Measurements from ENCODE around the gene THRB. TPM values are rescaled to one million over a fixed set of nuclear protein-coding genes. Genes with fewer than 3 reads are reported as not detected.
"Not testable (repeated sequence)": the region's sequence is repeated elsewhere in the genome, so short reads cannot be mapped to it uniquely, and the experiment has no call there.

The THRB gene
- polyA plus RNA-seq, 1 of the 3 experiments (the other 2 are of a cell fraction) = 0.02 TPM

DNA sequence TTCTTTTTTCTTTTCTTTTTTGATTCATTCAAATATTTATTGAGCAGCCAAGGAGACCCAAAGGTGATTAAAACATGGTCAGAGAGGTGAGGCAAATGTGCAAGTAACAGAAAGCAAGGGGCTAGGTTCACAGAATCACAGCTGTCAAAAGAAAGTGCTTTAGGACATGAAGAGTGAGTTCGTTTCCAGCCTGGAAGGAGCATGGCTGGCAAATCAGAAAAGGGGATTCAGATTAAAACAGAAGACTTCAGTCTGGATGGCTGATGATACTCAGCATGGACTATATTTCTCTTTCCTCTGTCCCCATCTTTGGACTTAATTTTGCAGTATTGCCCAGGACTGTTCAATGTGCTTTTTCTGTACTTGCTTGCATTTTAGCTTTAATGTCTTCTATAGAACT, 398.4 kb downstream of the THRB start:
- TF ChIP-seq JUND (IDR thresholded peaks at IDR 0.05) (no peak), NRF1 (IDR thresholded peaks at IDR 0.05; ENCODE audit: low read depth, low read length) (no peak), SMC3 (IDR thresholded peaks at IDR 0.05; ENCODE audit: low read depth, low read length) (no peak), GATA2 (CRISPR knock-in tag; IDR thresholded peaks at IDR 0.05) (no peak), SIN3A (IDR thresholded peaks at IDR 0.05; ENCODE audit: borderline replicate concordance, low read depth, low read length) (no peak), YY1 (IDR thresholded peaks at IDR 0.05; ENCODE audit: low read depth) (no peak)
- TF ChIP-seq, protein P1, sequence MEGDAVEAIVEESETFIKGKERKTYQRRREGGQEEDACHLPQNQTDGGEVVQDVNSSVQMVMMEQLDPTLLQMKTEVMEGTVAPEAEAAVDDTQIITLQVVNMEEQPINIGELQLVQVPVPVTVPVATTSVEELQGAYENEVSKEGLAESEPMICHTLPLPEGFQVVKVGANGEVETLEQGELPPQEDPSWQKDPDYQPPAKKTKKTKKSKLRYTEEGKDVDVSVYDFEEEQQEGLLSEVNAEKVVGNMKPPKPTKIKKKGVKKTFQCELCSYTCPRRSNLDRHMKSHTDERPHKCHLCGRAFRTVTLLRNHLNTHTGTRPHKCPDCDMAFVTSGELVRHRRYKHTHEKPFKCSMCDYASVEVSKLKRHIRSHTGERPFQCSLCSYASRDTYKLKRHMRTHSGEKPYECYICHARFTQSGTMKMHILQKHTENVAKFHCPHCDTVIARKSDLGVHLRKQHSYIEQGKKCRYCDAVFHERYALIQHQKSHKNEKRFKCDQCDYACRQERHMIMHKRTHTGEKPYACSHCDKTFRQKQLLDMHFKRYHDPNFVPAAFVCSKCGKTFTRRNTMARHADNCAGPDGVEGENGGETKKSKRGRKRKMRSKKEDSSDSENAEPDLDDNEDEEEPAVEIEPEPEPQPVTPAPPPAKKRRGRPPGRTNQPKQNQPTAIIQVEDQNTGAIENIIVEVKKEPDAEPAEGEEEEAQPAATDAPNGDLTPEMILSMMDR (IDR thresholded peaks at IDR 0.05) = no peak
- no peaks in the 10 kb centered on the region for H3K9me3 ChIP-seq
- no peaks in the 10 kb centered on the region for H3K9me2 ChIP-seq
- no peak overlapping the region for H2AFZ ChIP-seq (ENCODE audit: low read depth)
- 61% methylated on average over 1 of the region's 1 CpG for WGBS (ENCODE audit: low lambda C conversion rate)
- H3K4me3 ChIP-seq (ENCODE audit: low read depth in 2 of 2, low read length in 1 of 2) = no peak overlapping the region
- no peaks in the 10 kb centered on the region for H3K27me3 ChIP-seq (ENCODE audit: insufficient read depth)
- no peak overlapping the region for H3K4me2 ChIP-seq
- no peaks in the 10 kb centered on the region for H3F3A ChIP-seq (replicated peaks; ENCODE audit: insufficient read depth)
- no peak overlapping the region for H3K27ac ChIP-seq (ENCODE audit: low read depth in 2 of 2, low read length in 1 of 2)
- POLR2A ChIA-PET = no interaction called here
- DNase-seq = no peak
- H4K20me1 ChIP-seq (ENCODE audit: insufficient read depth) = no peaks in the 10 kb centered on the region
- CTCF ChIA-PET = no interaction called here
- no peak overlapping the region for H3K9ac ChIP-seq
- H3K79me2 ChIP-seq (ENCODE audit: insufficient read depth) = no peaks in the 10 kb centered on the region
- H3K36me3 ChIP-seq (replicated peaks in 1 of 2; ENCODE audit: control insufficient read depth in 1 of 2, insufficient read depth in 2 of 2, low read length in 1 of 2) = no peaks in the 10 kb centered on the region
- H3K4me1 ChIP-seq (ENCODE audit: control insufficient read depth in 1 of 2, insufficient read depth in 2 of 2, low read depth in 1 of 2, low read length in 1 of 2) = no peaks in the 10 kb centered on the region

DNA sequence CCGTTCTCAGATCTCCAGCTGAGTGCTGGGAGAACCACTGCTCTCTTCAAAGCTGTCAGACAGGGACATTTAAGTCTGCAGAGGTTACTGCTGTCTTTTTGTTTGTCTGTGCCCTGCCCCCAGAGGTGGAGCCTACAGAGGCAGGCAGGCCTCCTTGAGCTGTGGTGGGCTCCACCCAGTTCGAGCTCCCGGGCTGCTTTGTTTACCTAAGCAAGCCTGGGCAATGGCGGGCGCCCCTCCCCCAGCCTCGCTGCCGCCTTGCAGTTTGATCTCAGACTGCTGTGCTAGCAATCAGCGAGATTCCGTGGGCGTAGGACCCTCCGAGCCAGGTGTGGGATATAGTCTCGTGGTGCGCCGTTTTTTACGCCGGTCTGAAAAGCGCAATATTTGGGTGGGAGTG, 399.8 kb downstream of the THRB start:
- H3K36me3 ChIP-seq (replicated peaks in 1 of 2; ENCODE audit: control insufficient read depth in 1 of 2, insufficient read depth in 2 of 2, low read length in 1 of 2); H3K9me3 ChIP-seq; H3K27me3 ChIP-seq (ENCODE audit: insufficient read depth); H3K4me1 ChIP-seq (ENCODE audit: control insufficient read depth in 1 of 2, insufficient read depth in 2 of 2, low read depth in 1 of 2, low read length in 1 of 2); H3K4me2 ChIP-seq; H3K4me3 ChIP-seq (ENCODE audit: low read depth in 2 of 2, low read length in 1 of 2); H3K27ac ChIP-seq (ENCODE audit: low read depth in 2 of 2, low read length in 1 of 2); DNase-seq; H3K9ac ChIP-seq; POLR2A ChIA-PET; H3K9me2 ChIP-seq; H2AFZ ChIP-seq (ENCODE audit: low read depth); CTCF ChIA-PET; H3K79me2 ChIP-seq (ENCODE audit: insufficient read depth); H3F3A ChIP-seq (replicated peaks; ENCODE audit: insufficient read depth); H4K20me1 ChIP-seq (ENCODE audit: insufficient read depth): not testable (repeated sequence)
- 76% methylated on average over 12 of the region's 17 CpGs for whole genome bisulfite sequencing (ENCODE audit: low lambda C conversion rate)

DNA sequence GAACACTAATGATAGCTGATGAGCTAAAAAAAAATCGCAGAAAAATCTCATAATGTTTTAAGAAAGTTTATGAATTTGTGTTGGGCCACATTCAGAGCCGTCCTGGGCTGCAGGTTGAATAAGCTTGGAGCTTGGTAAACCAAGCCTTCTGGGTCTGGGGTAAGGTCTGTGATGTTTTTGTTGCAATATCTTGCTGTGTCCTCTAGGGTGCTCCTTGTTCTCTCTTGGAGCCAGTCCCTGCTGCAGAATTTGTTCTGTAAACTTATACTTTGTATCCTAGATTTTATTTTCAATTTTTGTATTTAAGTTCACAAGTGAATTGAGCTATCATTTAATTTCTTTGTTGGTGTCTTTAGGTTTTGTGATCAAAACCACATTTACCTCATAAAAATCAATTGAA, 405.9 kb downstream of the THRB start:
- Histone ChIP-seq H3K27ac (ENCODE audit: low read depth in 2 of 2, low read length in 1 of 2) (no peak overlapping the region), H4K20me1 (ENCODE audit: insufficient read depth) (no peaks in the 10 kb centered on the region), H3K9ac (no peak overlapping the region), H3K4me1 (ENCODE audit: control insufficient read depth in 1 of 2, insufficient read depth in 2 of 2, low read depth in 1 of 2, low read length in 1 of 2) (no peaks in the 10 kb centered on the region), H3K36me3 (replicated peaks in 1 of 2; ENCODE audit: control insufficient read depth in 1 of 2, insufficient read depth in 2 of 2, low read length in 1 of 2) (no peaks in the 10 kb centered on the region), H3F3A (replicated peaks; ENCODE audit: insufficient read depth) (peaks cover 3% of the 10 kb centered on the region), H3K4me2 (no peak overlapping the region), H3K27me3 (ENCODE audit: insufficient read depth) (no peaks in the 10 kb centered on the region), H3K79me2 (ENCODE audit: insufficient read depth) (no peaks in the 10 kb centered on the region), H3K9me3 (no peaks in the 10 kb centered on the region), H3K4me3 (ENCODE audit: low read depth in 2 of 2, low read length in 1 of 2) (no peak overlapping the region), H2AFZ (ENCODE audit: low read depth) (no peak overlapping the region), H3K9me2 (no peaks in the 10 kb centered on the region)
- POLR2A ChIA-PET = no interaction called here
- 25% methylated on average over 2 of the region's 2 CpGs for WGBS (ENCODE audit: low lambda C conversion rate)
- CTCF ChIA-PET = interaction anchor here (0.6 to 1.6 kb wide), 4 partner anchors 36 to 171 kb away, joined by 3 to 5 read pairs (median 4); no protein-coding TSS in a partner anchor
- peak; percentile 46 for DNase-seq
- TF ChIP-seq RAD21 (IDR thresholded peaks at IDR 0.05; ENCODE audit: low read length) = peak; percentile 62
- no peak for TF ChIP-seq MXI1 (IDR thresholded peaks at IDR 0.05; ENCODE audit: low read depth, low read length)
- TF ChIP-seq, protein P2, sequence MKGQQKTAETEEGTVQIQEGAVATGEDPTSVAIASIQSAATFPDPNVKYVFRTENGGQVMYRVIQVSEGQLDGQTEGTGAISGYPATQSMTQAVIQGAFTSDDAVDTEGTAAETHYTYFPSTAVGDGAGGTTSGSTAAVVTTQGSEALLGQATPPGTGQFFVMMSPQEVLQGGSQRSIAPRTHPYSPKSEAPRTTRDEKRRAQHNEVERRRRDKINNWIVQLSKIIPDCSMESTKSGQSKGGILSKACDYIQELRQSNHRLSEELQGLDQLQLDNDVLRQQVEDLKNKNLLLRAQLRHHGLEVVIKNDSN (IDR thresholded peaks at IDR 0.05; ENCODE audit: borderline replicate concordance, low read depth) = no peak
- no peak for TF ChIP-seq NFIC (IDR thresholded peaks at IDR 0.05; ENCODE audit: borderline replicate concordance)
- TF ChIP-seq TCF12 (IDR thresholded peaks at IDR 0.05) = no peak
- TF ChIP-seq GATA2 (CRISPR knock-in tag; IDR thresholded peaks at IDR 0.05) = no peak
- no peak for TF ChIP-seq SIN3A (IDR thresholded peaks at IDR 0.05; ENCODE audit: borderline replicate concordance, low read depth, low read length)
- TF ChIP-seq SMC3 (IDR thresholded peaks at IDR 0.05; ENCODE audit: low read depth, low read length) = peak; percentile 40
- TF ChIP-seq RXRA (IDR thresholded peaks at IDR 0.05; ENCODE audit: borderline replicate concordance, low read depth) = no peak
- TF ChIP-seq, protein P1 (IDR thresholded peaks at IDR 0.05) = peak; percentile 56
- no peak for TF ChIP-seq MEF2A (IDR thresholded peaks at IDR 0.05; ENCODE audit: borderline replicate concordance, low read depth)
- TF ChIP-seq, protein P3, sequence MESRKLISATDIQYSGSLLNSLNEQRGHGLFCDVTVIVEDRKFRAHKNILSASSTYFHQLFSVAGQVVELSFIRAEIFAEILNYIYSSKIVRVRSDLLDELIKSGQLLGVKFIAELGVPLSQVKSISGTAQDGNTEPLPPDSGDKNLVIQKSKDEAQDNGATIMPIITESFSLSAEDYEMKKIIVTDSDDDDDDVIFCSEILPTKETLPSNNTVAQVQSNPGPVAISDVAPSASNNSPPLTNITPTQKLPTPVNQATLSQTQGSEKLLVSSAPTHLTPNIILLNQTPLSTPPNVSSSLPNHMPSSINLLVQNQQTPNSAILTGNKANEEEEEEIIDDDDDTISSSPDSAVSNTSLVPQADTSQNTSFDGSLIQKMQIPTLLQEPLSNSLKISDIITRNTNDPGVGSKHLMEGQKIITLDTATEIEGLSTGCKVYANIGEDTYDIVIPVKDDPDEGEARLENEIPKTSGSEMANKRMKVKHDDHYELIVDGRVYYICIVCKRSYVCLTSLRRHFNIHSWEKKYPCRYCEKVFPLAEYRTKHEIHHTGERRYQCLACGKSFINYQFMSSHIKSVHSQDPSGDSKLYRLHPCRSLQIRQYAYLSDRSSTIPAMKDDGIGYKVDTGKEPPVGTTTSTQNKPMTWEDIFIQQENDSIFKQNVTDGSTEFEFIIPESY (IDR thresholded peaks at IDR 0.05; ENCODE audit: borderline replicate concordance, low read depth) = no peak
